ENCODE measurements around the gene ALPK1.
"Not testable (repeated sequence)": the region's sequence is repeated elsewhere in the genome, so short reads cannot be mapped to it uniquely, and the experiment has no call there.

ALPK1 gene

DNA sequence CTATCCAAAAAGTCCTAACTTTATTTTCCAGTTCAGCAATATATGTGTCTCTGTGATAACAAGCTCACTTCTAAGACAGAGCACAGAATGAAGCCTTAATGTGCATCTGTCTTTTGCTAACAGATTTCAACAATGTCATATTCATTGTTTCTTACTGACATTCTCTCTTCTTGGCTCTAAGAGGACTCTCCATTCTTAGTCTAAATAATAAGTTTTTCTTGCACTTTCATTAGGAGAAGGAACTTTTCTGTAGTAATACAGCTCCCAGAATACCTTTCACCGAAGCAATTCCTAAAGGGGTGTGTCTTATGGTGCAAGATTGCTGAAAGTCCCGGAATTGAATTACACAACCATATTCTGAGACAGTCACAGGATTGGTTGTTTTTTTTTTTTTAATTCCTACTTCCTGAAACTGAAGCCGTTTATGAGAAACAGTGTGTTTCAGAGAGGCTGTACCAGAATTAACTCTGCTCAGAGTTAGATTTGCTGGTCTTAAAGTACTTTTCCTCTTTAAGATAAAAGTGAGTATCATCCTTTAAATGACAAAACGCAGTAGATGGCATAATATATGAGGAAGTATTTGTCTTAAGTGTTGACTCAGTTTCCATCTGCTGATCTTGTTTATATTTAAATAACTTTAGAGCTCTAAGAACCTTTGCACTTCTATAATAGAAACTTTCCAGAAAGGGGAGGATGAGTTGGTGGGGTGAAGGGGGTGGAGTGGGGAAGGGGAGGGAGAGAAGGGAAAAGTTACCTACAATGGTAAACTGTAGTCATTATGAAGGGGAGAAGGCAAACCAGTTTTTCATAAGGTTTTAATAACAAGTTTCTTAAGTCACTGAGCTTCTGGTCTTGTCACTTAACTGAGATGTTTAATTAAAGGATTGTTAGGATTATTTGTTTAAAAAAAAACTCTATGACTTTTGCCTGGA lies at the start of gene ALPK1:
TSS of gene ALPK1 (plus strand) at position 421 of the 932 bp plus-strand sequence.
- DNase-seq, result no peak

DNA sequence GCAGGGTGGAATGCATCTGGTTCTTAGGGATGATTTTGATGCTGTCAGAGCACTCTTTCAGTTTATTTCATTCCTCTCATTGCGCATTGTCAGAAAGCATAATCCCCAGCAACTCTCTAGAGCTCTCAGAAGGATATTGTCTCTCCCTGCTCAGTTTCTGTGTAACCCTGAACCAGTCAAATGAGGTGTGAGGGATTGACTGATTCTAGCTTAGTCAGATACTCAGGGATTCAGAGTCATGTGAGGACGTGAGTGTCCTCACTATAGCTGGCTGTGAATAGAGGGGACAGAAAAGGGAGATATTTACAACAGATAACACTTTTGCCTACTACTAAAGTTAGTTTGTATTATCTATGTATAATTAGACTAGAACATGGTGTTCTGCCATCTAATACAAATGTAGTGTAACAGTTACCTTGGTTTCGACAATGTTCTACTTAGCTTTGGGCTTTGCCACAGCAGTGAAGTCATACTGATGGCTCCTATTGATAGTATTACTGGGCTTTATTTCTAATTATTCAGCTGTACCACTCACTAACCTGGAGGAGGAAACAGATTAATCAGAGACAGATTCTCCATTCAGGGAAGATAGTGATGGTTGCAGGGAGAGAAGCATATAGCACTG lies 46.0 kb upstream of the ALPK1 start:
- no peak for DNase-seq

- DNase-seq, result no peak
These were observed 44.9 kb upstream of the ALPK1 start for GRCh38 chr4:112252234-112252633.

- no peak for DNase-seq
These were observed 43.7 kb upstream of the ALPK1 start for GRCh38 chr4:112253382-112254000.

DNA sequence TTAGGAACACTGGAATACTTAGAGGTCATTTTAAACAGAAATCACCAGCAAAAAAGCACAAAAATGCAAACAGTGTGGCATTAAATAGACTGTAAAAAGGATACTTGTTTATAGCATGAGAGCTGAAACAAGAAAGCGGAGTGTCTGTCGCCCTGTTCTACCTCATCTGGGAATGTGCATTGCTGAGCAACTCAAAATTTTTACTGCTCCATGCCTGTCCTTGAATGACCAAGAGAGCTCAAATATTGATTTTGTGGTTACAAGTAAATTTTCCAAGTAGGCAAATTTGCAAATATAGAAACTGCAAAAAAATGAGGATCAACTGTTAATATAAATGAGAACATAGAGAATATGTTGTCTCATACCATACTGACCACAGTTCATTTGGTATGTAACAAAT lies 40.1 kb upstream of the ALPK1 start:
- DNase-seq, result no peak

DNA sequence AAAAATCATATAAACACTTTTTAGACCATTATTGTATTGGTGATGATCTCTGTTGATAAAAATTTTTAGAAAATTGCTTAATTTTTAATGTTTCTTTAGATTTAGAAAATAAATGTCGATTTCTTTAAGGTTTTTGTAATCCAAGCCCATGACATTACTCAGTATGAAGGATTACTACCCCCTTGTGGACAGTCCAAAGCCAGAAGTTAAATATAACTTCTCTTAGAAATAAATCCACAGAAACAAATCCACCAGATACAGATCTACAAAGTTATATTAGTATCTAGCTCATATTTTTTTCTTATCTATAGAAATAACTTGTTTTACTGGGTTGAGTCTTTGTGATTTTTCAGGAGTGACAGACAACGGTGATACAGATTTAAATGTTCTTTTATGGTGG lies 30.3 kb upstream of the ALPK1 start:
- DNase-seq, result no peak

GRCh38 chr4:112270051-112270450 lies 27.1 kb upstream of the ALPK1 start:
- no peak for DNase-seq

GRCh38 chr4:112270640-112271421 lies 26.3 kb upstream of the ALPK1 start:
- no peak for DNase-seq

- DNase-seq, result no peak
These were observed 24.9 kb upstream of the ALPK1 start for GRCh38 chr4:112272292-112272691.

- DNase-seq, result no peak
These were observed 22.2 kb upstream of the ALPK1 start for GRCh38 chr4:112274959-112275358.

DNA sequence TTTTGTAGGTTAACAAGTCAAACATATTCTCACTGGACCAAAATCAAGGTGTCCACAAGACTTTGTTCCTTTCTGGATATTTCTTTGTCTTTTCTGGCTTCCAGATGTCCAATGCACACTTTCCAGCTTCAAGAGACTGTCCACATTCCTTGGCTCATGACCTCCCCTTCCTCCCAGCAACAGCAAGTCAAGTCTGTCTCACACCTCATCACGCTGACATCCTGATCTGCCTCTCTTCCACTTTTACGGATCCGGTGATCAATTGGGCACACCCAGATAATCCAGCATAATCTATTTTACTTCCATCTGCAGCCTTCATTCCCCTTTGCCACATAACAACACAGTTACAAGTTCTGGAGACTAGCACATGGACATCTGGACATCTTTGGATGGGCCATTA lies 21.1 kb upstream of the ALPK1 start:
- DNase-seq, result no peak

DNA sequence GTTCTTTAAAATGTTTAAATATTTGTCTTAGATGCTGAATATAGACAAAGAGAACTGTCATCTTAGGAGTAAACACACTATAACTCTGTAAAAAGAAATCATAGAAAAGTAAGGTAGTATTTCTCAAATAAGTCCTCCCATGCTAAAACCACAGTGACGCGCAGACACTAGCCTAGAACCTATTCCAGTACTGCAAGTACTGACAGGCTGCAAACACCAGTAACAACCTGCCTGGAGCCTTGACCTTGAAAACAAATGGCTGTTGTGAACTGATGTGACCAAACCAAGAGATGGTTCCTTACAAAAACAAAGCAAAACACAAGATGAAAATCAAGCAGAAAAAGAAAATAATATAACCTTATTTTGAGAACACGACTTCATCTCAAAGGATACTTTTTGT lies 19.9 kb upstream of the ALPK1 start:
- no peak for DNase-seq

- no peak for DNase-seq
These were observed 19.3 kb upstream of the ALPK1 start for GRCh38 chr4:112277705-112278448.

DNA sequence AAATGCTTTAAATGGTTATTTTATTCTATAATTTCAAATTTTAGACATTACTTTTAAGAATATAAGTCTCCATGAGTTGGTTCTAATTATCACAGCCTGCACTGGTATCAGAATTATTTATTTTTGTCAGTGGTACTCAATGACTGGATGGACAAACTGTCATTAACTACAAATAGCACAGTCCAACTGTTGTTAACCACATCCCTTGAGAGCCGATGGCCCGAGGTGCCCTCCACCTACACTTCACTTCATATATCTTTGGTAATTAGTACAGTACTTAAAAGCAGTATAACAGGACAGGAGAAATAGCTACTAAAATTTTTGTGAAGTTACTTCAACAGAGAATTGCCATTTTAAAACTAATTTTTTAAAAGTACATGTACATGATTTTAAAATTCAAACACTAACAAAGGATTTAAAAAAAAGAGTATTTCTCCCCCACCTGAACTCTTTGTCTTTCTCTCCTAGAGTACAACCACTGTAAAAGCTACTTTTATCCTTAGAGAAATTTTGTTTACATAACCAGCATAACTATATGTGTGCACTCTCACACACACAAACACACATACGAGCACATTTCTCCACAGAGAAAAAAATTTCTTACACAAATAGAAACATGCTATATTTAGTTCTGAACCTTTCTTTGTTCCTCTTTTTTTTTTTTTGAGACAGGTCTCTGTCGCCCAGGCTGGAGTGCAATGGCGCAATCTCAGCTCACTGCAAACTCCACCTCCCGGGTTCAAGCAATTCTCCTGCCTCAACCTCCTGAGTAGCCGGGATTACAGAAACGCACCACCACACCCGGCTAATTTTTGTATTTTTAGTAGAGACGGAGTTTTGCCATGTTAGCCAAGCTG lies 17.9 kb upstream of the ALPK1 start:
- no peak for DNase-seq

DNA sequence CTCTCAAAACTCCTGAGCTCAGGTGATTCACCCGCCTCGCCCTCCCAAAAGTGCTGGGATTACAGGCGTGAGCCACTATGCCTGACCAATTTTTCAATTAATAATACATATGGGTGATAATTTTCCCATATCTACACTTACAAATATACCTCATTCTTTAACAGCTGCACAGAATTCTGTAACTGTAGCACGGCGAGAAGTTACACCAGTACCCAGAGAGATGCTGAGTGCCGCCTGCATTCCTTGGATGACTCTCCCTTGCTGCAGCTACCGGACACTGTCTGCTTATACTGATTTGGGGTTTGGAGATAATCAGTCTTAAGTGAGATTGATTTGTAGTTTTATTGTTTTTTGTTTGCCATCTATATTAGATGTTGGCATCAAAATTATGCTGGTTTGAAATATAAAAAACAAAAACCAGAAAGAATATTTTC lies 17.3 kb upstream of the ALPK1 start:
- no peak for DNase-seq

- DNase-seq, result no peak
These were observed 16.6 kb upstream of the ALPK1 start for GRCh38 chr4:112280386-112281056.

DNA sequence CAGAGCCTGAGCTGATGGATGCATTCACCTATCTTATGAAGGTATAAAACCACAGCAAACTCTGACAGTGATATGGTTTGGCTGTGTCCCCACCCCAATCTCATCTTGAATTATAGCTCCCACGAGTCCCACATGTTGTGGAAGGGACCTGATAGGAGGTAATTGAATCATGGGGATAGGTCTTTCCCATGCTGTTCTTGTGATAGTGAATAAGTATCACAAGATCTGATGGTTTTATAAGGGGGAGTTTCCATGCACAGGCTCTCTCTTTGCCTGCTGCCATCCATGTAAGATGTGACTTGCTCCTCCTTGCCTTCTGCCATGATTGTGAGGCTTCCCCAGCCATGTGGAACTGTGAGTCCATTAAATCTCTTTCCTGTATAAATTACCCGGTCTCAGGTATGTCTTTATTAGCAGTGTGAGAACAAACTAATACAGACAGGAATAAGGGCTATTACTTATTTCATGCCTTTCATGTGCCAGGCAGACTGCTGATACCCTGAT lies 15.2 kb upstream of the ALPK1 start:
- not testable (repeated sequence) for DNase-seq

DNA sequence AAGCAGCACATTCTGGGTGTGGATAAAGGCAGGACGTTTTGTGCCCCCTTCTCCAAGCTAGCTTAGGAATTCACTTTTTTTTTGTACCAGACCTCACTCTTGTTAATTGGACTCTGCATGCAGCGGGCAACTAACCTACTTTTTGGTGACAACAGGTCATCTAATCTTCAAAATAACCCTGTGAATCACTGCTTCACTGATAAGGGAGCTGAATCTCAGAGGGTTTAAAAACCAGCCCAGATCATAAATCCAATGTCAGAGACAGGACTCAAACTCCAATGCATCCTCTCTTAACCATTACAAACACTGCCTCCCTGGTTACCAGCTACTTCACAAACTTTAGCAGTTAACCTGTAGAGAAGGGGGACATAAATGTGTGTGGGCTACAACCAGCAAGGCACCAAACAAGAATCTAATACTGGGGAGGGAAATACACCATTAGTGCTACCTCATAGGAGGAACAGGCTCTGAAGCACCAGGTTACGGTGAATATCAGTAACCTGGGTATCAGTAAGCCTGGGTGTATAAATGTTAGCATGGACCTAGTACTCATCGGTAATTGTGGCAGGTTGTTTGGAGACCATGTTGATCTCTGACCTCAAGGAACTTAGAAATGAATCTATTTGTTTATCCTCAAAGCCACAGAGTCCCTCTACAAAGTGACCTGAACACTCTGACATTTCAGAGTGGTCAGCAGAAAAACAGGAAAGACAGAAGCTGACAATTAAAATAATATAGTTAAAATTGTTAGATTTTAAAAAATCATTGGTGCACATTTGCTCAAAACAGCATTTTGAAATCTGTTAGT lies 14.1 kb upstream of the ALPK1 start:
- no peak for DNase-seq

- no peak for DNase-seq
These were observed 13.0 kb upstream of the ALPK1 start for GRCh38 chr4:112284166-112284565.
